Measurements from ENCODE around the gene SGSM1. TPM values are rescaled to one million over a fixed set of nuclear protein-coding genes. Genes with fewer than 3 reads are reported as not detected.

Gene SGSM1
- total and polyA plus RNA-seq, 5 donors from 2014 or later = 0.09 to 2.9 (median 0.44) TPM; not detected in 1

- H3K27ac ChIP-seq (ENCODE audit: insufficient read depth, low read length, poor library complexity, severe bottlenecking) = no peak overlapping the region
- no peaks in the 10 kb centered on the region for H3K27me3 ChIP-seq (ENCODE audit: control insufficient read depth, insufficient read depth, low read length)
- H3K4me1 Mint-ChIP-seq = no peaks in the 10 kb centered on the region
- no peaks in the 10 kb centered on the region for H3K36me3 Mint-ChIP-seq
- H3K9me3 Mint-ChIP-seq = no peaks in the 10 kb centered on the region
- no peaks in the 10 kb centered on the region for H3K4me1 ChIP-seq (ENCODE audit: control insufficient read depth, insufficient read depth, low read length, poor library complexity, severe bottlenecking)
- no peak overlapping the region for H3K4me3 Mint-ChIP-seq
- no peaks in the 10 kb centered on the region for H3K9me3 ChIP-seq (ENCODE audit: control insufficient read depth in 2 of 2, low read length in 2 of 2)
- no peak overlapping the region for H3K4me3 ChIP-seq (ENCODE audit: low read depth, low read length)
- H3K36me3 ChIP-seq (ENCODE audit: control insufficient read depth, insufficient read depth, low read length) = no peaks in the 10 kb centered on the region
- H3K27me3 Mint-ChIP-seq = peaks cover 5% of the 10 kb centered on the region
- ATAC-seq (ENCODE audit: low read depth in 2 of 2) (no peak), DNase-seq (no peak)
- H3K27ac Mint-ChIP-seq = no peak overlapping the region
These were observed 10.0 kb upstream of the SGSM1 start for GRCh38 chr22:24796056-24796455.

DNA sequence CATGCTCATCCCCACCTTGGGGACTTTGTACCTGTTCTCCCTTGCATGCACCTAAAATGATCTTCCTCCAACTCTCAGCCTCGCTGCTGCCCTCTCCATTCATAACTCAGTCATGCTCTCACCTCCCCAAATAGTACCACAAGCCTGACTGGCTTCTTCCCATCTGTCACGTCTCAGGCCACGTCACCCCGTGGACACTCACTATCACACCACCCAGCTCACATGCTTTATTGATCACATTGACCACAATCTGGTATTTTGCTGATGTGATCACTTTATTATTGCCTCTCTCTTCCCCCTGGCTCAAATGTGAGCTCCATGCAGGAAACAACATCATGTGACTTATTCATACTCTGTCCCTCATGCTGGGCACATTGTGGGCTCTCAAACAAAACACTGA, 9.2 kb upstream of the SGSM1 start:
- H3K27ac Mint-ChIP-seq = no peak overlapping the region
- Histone ChIP-seq H3K36me3 (ENCODE audit: control insufficient read depth, insufficient read depth, low read length) (no peaks in the 10 kb centered on the region), H3K4me1 (ENCODE audit: control insufficient read depth, insufficient read depth, low read length, poor library complexity, severe bottlenecking) (no peaks in the 10 kb centered on the region), H3K9me3 (ENCODE audit: control insufficient read depth in 2 of 2, low read length in 2 of 2) (no peaks in the 10 kb centered on the region), H3K27ac (ENCODE audit: insufficient read depth, low read length, poor library complexity, severe bottlenecking) (no peak overlapping the region), H3K27me3 (ENCODE audit: control insufficient read depth, insufficient read depth, low read length) (no peaks in the 10 kb centered on the region), H3K4me3 (ENCODE audit: low read depth, low read length) (no peak overlapping the region)
- H3K4me3 Mint-ChIP-seq = no peak overlapping the region
- H3K9me3 Mint-ChIP-seq = no peaks in the 10 kb centered on the region
- H3K4me1 Mint-ChIP-seq = peaks cover 0 to 5% (median 3%) of the 10 kb centered on the region in 4 donors
- no peaks in the 10 kb centered on the region for H3K36me3 Mint-ChIP-seq
- DNase-seq (no peak), ATAC-seq (ENCODE audit: low read depth in 2 of 2) (no peak)
- no peaks in the 10 kb centered on the region for H3K27me3 Mint-ChIP-seq

GRCh38 chr22:24801901-24802465, 4.0 kb upstream of the SGSM1 start:
- Histone ChIP-seq H3K4me3 (ENCODE audit: low read depth, low read length) (no peak overlapping the region), H3K27ac (ENCODE audit: insufficient read depth, low read length, poor library complexity, severe bottlenecking) (no peak overlapping the region), H3K9me3 (ENCODE audit: control insufficient read depth in 2 of 2, low read length in 2 of 2) (no peaks in the 10 kb centered on the region), H3K4me1 (ENCODE audit: control insufficient read depth, insufficient read depth, low read length, poor library complexity, severe bottlenecking) (peaks cover 8% of the 10 kb centered on the region), H3K36me3 (ENCODE audit: control insufficient read depth, insufficient read depth, low read length) (no peaks in the 10 kb centered on the region), H3K27me3 (ENCODE audit: control insufficient read depth, insufficient read depth, low read length) (no peaks in the 10 kb centered on the region)
- Mint-ChIP-seq H3K36me3 (no peaks in the 10 kb centered on the region), H3K4me3 (peak overlapping the region in 2 of 4 donors; percentile 19 to 76), H3K9me3 (peaks cover 0 to 1% (median 0%) of the 10 kb centered on the region in 7 donors), H3K27me3 (no peaks in the 10 kb centered on the region), H3K27ac (no peak overlapping the region), H3K4me1 (peaks cover 0 to 14% (median 9%) of the 10 kb centered on the region in 4 donors)
- peak in 1 of 3 donors; percentile 13 for DNase-seq
- ATAC-seq (ENCODE audit: low read depth in 2 of 2) = no peak

DNA sequence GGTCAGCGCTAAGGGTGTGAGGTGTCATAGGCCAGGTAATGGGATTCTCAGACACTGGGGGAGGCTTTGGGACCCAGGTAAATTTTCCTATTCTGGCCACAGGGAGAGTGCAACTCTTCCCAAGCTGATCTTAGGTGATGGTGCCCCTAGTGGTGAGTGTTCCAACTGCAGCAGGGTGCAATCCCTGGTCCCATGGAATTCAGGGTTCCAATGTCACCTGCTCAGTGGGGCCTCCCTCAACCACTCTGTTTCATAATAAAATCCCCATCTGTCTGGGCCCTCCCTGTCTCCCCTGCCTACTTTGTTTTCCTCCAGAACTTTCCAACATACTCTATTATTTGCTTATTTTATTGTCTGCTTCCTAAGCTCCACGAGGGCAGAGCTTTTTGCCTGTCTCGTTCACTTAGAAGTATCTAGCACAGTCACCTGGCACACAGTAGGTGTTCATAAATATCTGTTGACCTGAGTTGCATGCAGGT, 2.9 kb upstream of the SGSM1 start:
- Mint-ChIP-seq H3K4me3 (peak overlapping the region in 2 of 4 donors; percentile 14 to 43), H3K4me1 (peaks cover 4 to 17% (median 14%) of the 10 kb centered on the region in 4 donors), H3K9me3 (peaks cover 0 to 1% (median 0%) of the 10 kb centered on the region in 7 donors), H3K27ac (no peak overlapping the region), H3K36me3 (no peaks in the 10 kb centered on the region), H3K27me3 (no peaks in the 10 kb centered on the region)
- no peak for ATAC-seq (ENCODE audit: low read depth in 2 of 2)
- Histone ChIP-seq H3K4me1 (ENCODE audit: control insufficient read depth, insufficient read depth, low read length, poor library complexity, severe bottlenecking) (peaks cover 8% of the 10 kb centered on the region), H3K9me3 (ENCODE audit: control insufficient read depth in 2 of 2, low read length in 2 of 2) (no peaks in the 10 kb centered on the region), H3K27me3 (ENCODE audit: control insufficient read depth, insufficient read depth, low read length) (no peaks in the 10 kb centered on the region), H3K36me3 (ENCODE audit: control insufficient read depth, insufficient read depth, low read length) (no peaks in the 10 kb centered on the region), H3K27ac (ENCODE audit: insufficient read depth, low read length, poor library complexity, severe bottlenecking) (no peak overlapping the region), H3K4me3 (ENCODE audit: low read depth, low read length) (no peak overlapping the region)
- DNase-seq = peak; percentile 27 to 39 (median 29)

- H3K4me1 ChIP-seq (ENCODE audit: control insufficient read depth, insufficient read depth, low read length, poor library complexity, severe bottlenecking) = peaks cover 15% of the 10 kb centered on the region
- Mint-ChIP-seq H3K4me1 (peaks cover 8 to 25% (median 17%) of the 10 kb centered on the region in 4 donors), H3K9me3 (peaks cover 0 to 1% (median 0%) of the 10 kb centered on the region in 7 donors), H3K4me3 (peak overlapping the region in 3 of 4 donors; percentile 62 to 73 (median 71)), H3K36me3 (no peaks in the 10 kb centered on the region), H3K27ac (peak overlapping the region in 1 of 3 donors; percentile 63), H3K27me3 (peaks cover 5% of the 10 kb centered on the region)
- H3K9me3 ChIP-seq (ENCODE audit: control insufficient read depth in 2 of 2, low read length in 2 of 2) = no peaks in the 10 kb centered on the region
- H3K4me3 ChIP-seq (ENCODE audit: low read depth, low read length) = no peak overlapping the region
- H3K36me3 ChIP-seq (ENCODE audit: control insufficient read depth, insufficient read depth, low read length) = no peaks in the 10 kb centered on the region
- no peaks in the 10 kb centered on the region for H3K27me3 ChIP-seq (ENCODE audit: control insufficient read depth, insufficient read depth, low read length)
- DNase-seq = no peak
- H3K27ac ChIP-seq (ENCODE audit: insufficient read depth, low read length, poor library complexity, severe bottlenecking) = peak overlapping the region; percentile 23
- ATAC-seq (ENCODE audit: low read depth in 2 of 2) = no peak
These were observed 621 bp downstream of the SGSM1 start for GRCh38 chr22:24806663-24807001.

- Mint-ChIP-seq H3K36me3 (no peaks in the 10 kb centered on the region), H3K4me1 (peaks cover 5 to 20% (median 13%) of the 10 kb centered on the region in 4 donors), H3K9me3 (peaks cover 0 to 1% (median 0%) of the 10 kb centered on the region in 7 donors), H3K4me3 (peak overlapping the region; percentile 46 to 68 (median 54)), H3K27me3 (peaks cover 5% of the 10 kb centered on the region), H3K27ac (peak overlapping the region in 2 of 3 donors; percentile 15 to 63)
- no peak for ATAC-seq (ENCODE audit: low read depth in 2 of 2)
- no peak for DNase-seq
- no peaks in the 10 kb centered on the region for H3K36me3 ChIP-seq (ENCODE audit: control insufficient read depth, insufficient read depth, low read length)
- H3K9me3 ChIP-seq (ENCODE audit: control insufficient read depth in 2 of 2, low read length in 2 of 2) = no peaks in the 10 kb centered on the region
- H3K27me3 ChIP-seq (ENCODE audit: control insufficient read depth, insufficient read depth, low read length) = no peaks in the 10 kb centered on the region
- H3K4me3 ChIP-seq (ENCODE audit: low read depth, low read length) = no peak overlapping the region
- H3K4me1 ChIP-seq (ENCODE audit: control insufficient read depth, insufficient read depth, low read length, poor library complexity, severe bottlenecking) = peaks cover 15% of the 10 kb centered on the region
- H3K27ac ChIP-seq (ENCODE audit: insufficient read depth, low read length, poor library complexity, severe bottlenecking) = no peak overlapping the region
These were observed 1.4 kb downstream of the SGSM1 start for GRCh38 chr22:24807284-24807950.

- Mint-ChIP-seq H3K4me3 (peak overlapping the region in 1 of 4 donors; percentile 78), H3K9me3 (peaks cover 0 to 4% (median 0%) of the 10 kb centered on the region in 7 donors), H3K27me3 (peaks cover 11% of the 10 kb centered on the region), H3K36me3 (peaks cover 2% of the 10 kb centered on the region), H3K4me1 (peaks cover 5 to 20% (median 13%) of the 10 kb centered on the region in 4 donors), H3K27ac (peak overlapping the region in 2 of 3 donors; percentile 1 to 79)
- no peak for ATAC-seq (ENCODE audit: low read depth in 2 of 2)
- DNase-seq = no peak
- H3K27me3 ChIP-seq (ENCODE audit: control insufficient read depth, insufficient read depth, low read length) = no peaks in the 10 kb centered on the region
- peaks cover 15% of the 10 kb centered on the region for H3K4me1 ChIP-seq (ENCODE audit: control insufficient read depth, insufficient read depth, low read length, poor library complexity, severe bottlenecking)
- H3K36me3 ChIP-seq (ENCODE audit: control insufficient read depth, insufficient read depth, low read length) = no peaks in the 10 kb centered on the region
- no peak overlapping the region for H3K27ac ChIP-seq (ENCODE audit: insufficient read depth, low read length, poor library complexity, severe bottlenecking)
- no peak overlapping the region for H3K4me3 ChIP-seq (ENCODE audit: low read depth, low read length)
- H3K9me3 ChIP-seq (ENCODE audit: control insufficient read depth in 2 of 2, low read length in 2 of 2) = no peaks in the 10 kb centered on the region
These were observed 3.3 kb downstream of the SGSM1 start for GRCh38 chr22:24809331-24809730.

All from CD4-positive, CD25-positive, alpha-beta regulatory T cell (primary cell).